GM18909 (cell line): ENCODE measurements around the gene CDC5L.

Experiments used
- ATAC-seq: cut with Tn5 transposase; IDR thresholded peaks from one replicate; pipeline ENCODE4 v1.9.1; 2021; ENCODE audit warnings: mild to moderate bottlenecking; ENCODE audit not compliant: unreplicated experiment, poor library complexity

The CDC5L gene

GRCh38 chr6:44410363-44410762, 22.9 kb downstream of the CDC5L start:
- no peak for ATAC-seq

- no peak for ATAC-seq
Measured at GRCh38 chr6:44411141-44411540, 23.6 kb downstream of the CDC5L start.

GRCh38 chr6:44415449-44415848, 27.9 kb downstream of the CDC5L start:
- ATAC-seq, result peak; percentile 46

GRCh38 chr6:44415873-44416502, 28.5 kb downstream of the CDC5L start:
- ATAC-seq, result no peak

GRCh38 chr6:44422531-44422930, 35.0 kb downstream of the CDC5L start:
- no peak for ATAC-seq

GRCh38 chr6:44423306-44423705, 35.8 kb downstream of the CDC5L start:
- ATAC-seq, result no peak

GRCh38 chr6:44425951-44426350, 38.4 kb downstream of the CDC5L start:
- ATAC-seq, result no peak

GRCh38 chr6:44428682-44429081, 41.2 kb downstream of the CDC5L start:
- no peak for ATAC-seq

- ATAC-seq, result no peak
Measured at GRCh38 chr6:44430326-44430725, 42.8 kb downstream of the CDC5L start.

- peak; percentile 55 for ATAC-seq
Measured at GRCh38 chr6:44431118-44431725, 43.7 kb downstream of the CDC5L start.

- ATAC-seq, result no peak
Measured at GRCh38 chr6:44432227-44432626, 44.7 kb downstream of the CDC5L start.

GRCh38 chr6:44432726-44433125, 45.2 kb downstream of the CDC5L start:
- no peak for ATAC-seq

- no peak for ATAC-seq
Measured at GRCh38 chr6:44435500-44435899, 48.0 kb downstream of the CDC5L start.

- ATAC-seq, result no peak
Measured at GRCh38 chr6:44438827-44439226, 51.3 kb downstream of the CDC5L start.

GRCh38 chr6:44439270-44440045, 52.0 kb downstream of the CDC5L start:
- ATAC-seq, result no peak

- no peak for ATAC-seq
Measured at GRCh38 chr6:44441091-44441855, 53.8 kb downstream of the CDC5L start.

- no peak for ATAC-seq
Measured at GRCh38 chr6:44442236-44442635, 54.7 kb downstream of the CDC5L start.

- ATAC-seq, result no peak
Measured at GRCh38 chr6:44442833-44443444, 55.4 kb downstream of the CDC5L start.

- no peak for ATAC-seq
Measured at GRCh38 chr6:44444853-44445252, 57.3 kb downstream of the CDC5L start.

- ATAC-seq, result no peak
Measured at GRCh38 chr6:44446626-44447300, 59.3 kb downstream of the CDC5L start.
